Measurements from ENCODE around the gene RPL27.
A peak's percentile ranks its signal among the peaks of the same experiment; 100 is the strongest.
"Not testable (repeated sequence)": the region's sequence is repeated elsewhere in the genome, so short reads cannot be mapped to it uniquely, and the experiment has no call there.

Gene RPL27

DNA sequence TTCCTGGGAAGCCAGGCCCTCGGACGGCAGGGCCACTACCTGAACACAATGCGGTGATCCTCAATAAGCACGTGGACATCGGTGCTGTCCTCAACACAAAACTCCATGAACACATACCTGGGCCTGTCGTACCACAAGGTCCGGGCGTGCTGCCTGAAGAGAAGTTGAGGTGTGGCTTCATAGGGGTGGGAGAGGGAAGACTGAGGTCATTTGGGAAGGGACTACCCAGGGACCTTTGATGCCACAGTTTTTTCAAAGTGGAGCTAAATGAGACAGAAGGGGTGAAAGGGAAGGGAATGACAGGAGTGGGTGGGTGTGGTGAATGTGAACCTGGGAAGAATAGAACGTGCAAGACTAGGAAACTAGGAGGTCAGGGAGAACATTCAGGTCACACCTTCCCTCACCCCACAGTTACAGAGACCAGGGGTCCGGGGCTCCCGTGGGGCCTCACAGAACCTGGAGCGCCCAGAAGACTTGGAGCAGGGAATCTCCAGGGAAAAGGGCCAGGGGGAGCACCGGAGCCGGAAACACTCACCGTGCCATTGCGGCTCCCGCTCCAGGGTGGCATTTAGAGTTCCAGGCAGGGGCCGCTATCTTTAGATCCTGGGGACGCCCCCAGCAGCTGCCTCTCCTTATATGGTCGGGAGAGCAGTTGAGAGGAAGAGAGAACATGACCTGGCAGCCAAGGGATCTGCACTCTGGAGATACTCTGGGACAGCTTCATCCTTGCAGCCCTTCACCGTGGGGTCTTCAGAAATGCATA is 18.5 kb upstream of the RPL27 start, which contains the start of gene PTGES3L:
TSS of gene PTGES3L (minus strand) at position 570 of the 763 bp plus-strand sequence. CDS start at position 543, 27 bp downstream.
- Histone ChIP-seq H3K9me3 (ENCODE audit: control insufficient read depth, insufficient read depth, low read length) (no peaks in the 10 kb centered on the region), H3K4me3 (ENCODE audit: low read depth, low read length) (peak within 1 kb of the TSS; percentile 77), H3K4me1 (ENCODE audit: control insufficient read depth, insufficient read depth, low read length) (0 out of 2 replicates have a peak, but pooled peaks cover 7% of the 10 kb centered on the region), H3K36me3 (ENCODE audit: control insufficient read depth, insufficient read depth, low read length) (peaks cover 5% of the 10 kb centered on the region; the same call in 1 of the 2 replicates), H3K27me3 (ENCODE audit: control insufficient read depth, insufficient read depth, low read length) (no peaks in the 10 kb centered on the region), H3K27ac (ENCODE audit: low read depth, low read length) (peak within 1 kb of the TSS; percentile 94), H3K9ac (ENCODE audit: low read depth, low read length) (peak within 1 kb of the TSS; percentile 77)

GRCh38 chr17:42980274-42980765 is 17.9 kb upstream of the RPL27 start, which contains the start of gene RUNDC1:
Gene RUNDC1, plus strand, starts transcription at chr17:42980565. Its CDS starts 12 bp downstream, at chr17:42980577.
- Histone ChIP-seq H3K27ac (ENCODE audit: low read depth, low read length) (peak within 1 kb of the TSS; percentile 94), H3K9me3 (ENCODE audit: control insufficient read depth, insufficient read depth, low read length) (no peaks in the 10 kb centered on the region), H3K36me3 (ENCODE audit: control insufficient read depth, insufficient read depth, low read length) (peaks cover 10% of the 10 kb centered on the region; the same call in 1 of the 2 replicates), H3K27me3 (ENCODE audit: control insufficient read depth, insufficient read depth, low read length) (no peaks in the 10 kb centered on the region), H3K4me3 (ENCODE audit: low read depth, low read length) (peak within 1 kb of the TSS; percentile 77), H3K4me1 (ENCODE audit: control insufficient read depth, insufficient read depth, low read length) (0 out of 2 replicates have a peak, but pooled peaks cover 7% of the 10 kb centered on the region), H3K9ac (ENCODE audit: low read depth, low read length) (peak within 1 kb of the TSS; percentile 77)

- peak overlapping the region; percentile 94 for H3K27ac ChIP-seq (ENCODE audit: low read depth, low read length)
- H3K9me3 ChIP-seq (ENCODE audit: control insufficient read depth, insufficient read depth, low read length) = no peaks in the 10 kb centered on the region
- H3K27me3 ChIP-seq (ENCODE audit: control insufficient read depth, insufficient read depth, low read length) = no peaks in the 10 kb centered on the region
- H3K4me1 ChIP-seq (ENCODE audit: control insufficient read depth, insufficient read depth, low read length) = 0 out of 2 replicates have a peak, but pooled peaks cover 7% of the 10 kb centered on the region
- peak overlapping the region; percentile 77 for H3K4me3 ChIP-seq (ENCODE audit: low read depth, low read length)
- peaks cover 10% of the 10 kb centered on the region; the same call in 1 of the 2 replicates for H3K36me3 ChIP-seq (ENCODE audit: control insufficient read depth, insufficient read depth, low read length)
- H3K9ac ChIP-seq (ENCODE audit: low read depth, low read length) = peak overlapping the region; percentile 77
These were observed 17.3 kb upstream of the RPL27 start for GRCh38 chr17:42980766-42981397.

GRCh38 chr17:42982266-42982665 is 16.0 kb upstream of the RPL27 start:
- H3K27me3 ChIP-seq (ENCODE audit: control insufficient read depth, insufficient read depth, low read length) = no peaks in the 10 kb centered on the region
- no peak overlapping the region for H3K4me3 ChIP-seq (ENCODE audit: low read depth, low read length)
- 0 out of 2 replicates have a peak, but pooled peaks cover 7% of the 10 kb centered on the region for H3K4me1 ChIP-seq (ENCODE audit: control insufficient read depth, insufficient read depth, low read length)
- H3K36me3 ChIP-seq (ENCODE audit: control insufficient read depth, insufficient read depth, low read length) = peaks cover 17% of the 10 kb centered on the region
- H3K9ac ChIP-seq (ENCODE audit: low read depth, low read length) = no peak overlapping the region
- H3K27ac ChIP-seq (ENCODE audit: low read depth, low read length) = no peak overlapping the region
- H3K9me3 ChIP-seq (ENCODE audit: control insufficient read depth, insufficient read depth, low read length) = no peaks in the 10 kb centered on the region

DNA sequence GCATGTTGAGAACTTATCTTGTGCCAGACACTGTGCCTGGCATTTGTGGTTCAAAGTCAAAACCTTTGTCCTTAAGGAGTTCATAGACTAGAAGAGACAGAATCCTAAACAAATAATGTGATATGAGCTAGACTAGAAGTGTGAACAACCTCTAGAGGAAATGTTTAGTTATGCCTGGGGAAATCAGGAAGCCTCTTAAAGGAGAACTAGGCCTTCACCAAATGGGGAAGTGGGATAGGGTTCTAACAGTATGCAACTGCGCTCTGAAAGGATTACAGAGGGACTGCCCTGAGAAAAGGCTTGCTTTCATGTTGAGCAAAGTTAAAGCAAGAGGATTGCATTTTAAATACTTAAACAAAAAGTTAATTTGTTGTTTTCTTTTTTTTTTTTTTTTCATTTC is 13.0 kb upstream of the RPL27 start:
- Histone ChIP-seq H3K27ac (ENCODE audit: low read depth, low read length) (no peak overlapping the region), H3K4me3 (ENCODE audit: low read depth, low read length) (no peak overlapping the region), H3K27me3 (ENCODE audit: control insufficient read depth, insufficient read depth, low read length) (no peaks in the 10 kb centered on the region), H3K9me3 (ENCODE audit: control insufficient read depth, insufficient read depth, low read length) (no peaks in the 10 kb centered on the region), H3K36me3 (ENCODE audit: control insufficient read depth, insufficient read depth, low read length) (peaks cover 46% of the 10 kb centered on the region), H3K9ac (ENCODE audit: low read depth, low read length) (no peak overlapping the region), H3K4me1 (ENCODE audit: control insufficient read depth, insufficient read depth, low read length) (0 out of 2 replicates have a peak, but pooled peaks cover 7% of the 10 kb centered on the region)

GRCh38 chr17:42989141-42989540 is 9.1 kb upstream of the RPL27 start:
- Histone ChIP-seq H3K27me3 (ENCODE audit: control insufficient read depth, insufficient read depth, low read length) (no peaks in the 10 kb centered on the region), H3K4me1 (ENCODE audit: control insufficient read depth, insufficient read depth, low read length) (no peaks in the 10 kb centered on the region), H3K9ac (ENCODE audit: low read depth, low read length) (no peak overlapping the region), H3K27ac (ENCODE audit: low read depth, low read length) (no peak overlapping the region), H3K36me3 (ENCODE audit: control insufficient read depth, insufficient read depth, low read length) (peaks cover 70% of the 10 kb centered on the region), H3K9me3 (ENCODE audit: control insufficient read depth, insufficient read depth, low read length) (no peaks in the 10 kb centered on the region), H3K4me3 (ENCODE audit: low read depth, low read length) (no peak overlapping the region)

GRCh38 chr17:42989726-42990652 is 8.2 kb upstream of the RPL27 start:
- no peak overlapping the region for H3K9ac ChIP-seq (ENCODE audit: low read depth, low read length)
- H3K4me3 ChIP-seq (ENCODE audit: low read depth, low read length) = no peak overlapping the region
- H3K27me3 ChIP-seq (ENCODE audit: control insufficient read depth, insufficient read depth, low read length) = no peaks in the 10 kb centered on the region
- H3K36me3 ChIP-seq (ENCODE audit: control insufficient read depth, insufficient read depth, low read length) = peaks cover 67% of the 10 kb centered on the region
- H3K4me1 ChIP-seq (ENCODE audit: control insufficient read depth, insufficient read depth, low read length) = no peaks in the 10 kb centered on the region
- no peak overlapping the region for H3K27ac ChIP-seq (ENCODE audit: low read depth, low read length)
- no peaks in the 10 kb centered on the region for H3K9me3 ChIP-seq (ENCODE audit: control insufficient read depth, insufficient read depth, low read length)

DNA sequence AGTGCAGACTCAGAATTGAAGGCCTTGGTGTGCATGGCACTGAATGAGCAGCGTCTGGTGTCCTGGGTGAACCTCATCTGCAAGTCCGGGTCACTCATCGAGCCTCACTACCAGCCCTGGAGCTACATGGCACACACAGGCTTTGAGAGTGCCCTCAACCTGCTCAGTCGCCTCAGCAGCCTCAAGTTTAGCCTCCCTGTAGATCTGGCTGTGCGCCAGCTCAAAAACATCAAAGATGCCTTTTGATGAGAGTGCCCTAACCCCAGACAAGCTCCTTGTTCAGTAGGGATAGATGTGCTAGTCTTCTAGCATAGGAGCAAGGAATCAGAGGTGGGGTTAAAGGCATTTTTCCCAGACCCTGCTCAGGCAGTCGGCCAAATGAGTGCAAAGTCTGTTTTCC is 6.7 kb upstream of the RPL27 start:
- H3K9me3 ChIP-seq (ENCODE audit: control insufficient read depth, insufficient read depth, low read length) = no peaks in the 10 kb centered on the region
- no peak overlapping the region for H3K27ac ChIP-seq (ENCODE audit: low read depth, low read length)
- H3K36me3 ChIP-seq (ENCODE audit: control insufficient read depth, insufficient read depth, low read length) = peaks cover 65% of the 10 kb centered on the region
- H3K9ac ChIP-seq (ENCODE audit: low read depth, low read length) = no peak overlapping the region
- no peaks in the 10 kb centered on the region for H3K4me1 ChIP-seq (ENCODE audit: control insufficient read depth, insufficient read depth, low read length)
- no peak overlapping the region for H3K4me3 ChIP-seq (ENCODE audit: low read depth, low read length)
- H3K27me3 ChIP-seq (ENCODE audit: control insufficient read depth, insufficient read depth, low read length) = no peaks in the 10 kb centered on the region

DNA sequence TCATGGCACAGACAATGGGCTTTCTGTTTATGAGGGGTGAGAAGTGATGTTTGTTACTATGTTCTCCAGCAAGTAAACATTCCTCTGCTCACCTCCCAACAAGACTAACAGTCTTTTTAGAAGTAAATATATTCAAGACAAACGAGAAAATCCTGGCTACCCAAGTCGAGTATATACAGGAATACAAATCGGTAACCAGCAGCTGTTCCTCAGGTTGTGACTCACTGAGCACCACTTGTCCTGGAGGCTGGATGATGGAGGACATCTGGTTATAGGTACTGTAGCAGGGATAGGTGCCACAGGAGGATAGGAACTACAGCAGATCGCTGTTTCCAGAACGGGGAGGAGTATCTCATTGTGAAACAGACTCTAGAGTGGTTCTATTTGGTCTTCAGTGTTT is 5.3 kb upstream of the RPL27 start:
- peaks cover 6% of the 10 kb centered on the region; the same call in 1 of the 2 replicates for H3K4me1 ChIP-seq (ENCODE audit: control insufficient read depth, insufficient read depth, low read length)
- H3K27me3 ChIP-seq (ENCODE audit: control insufficient read depth, insufficient read depth, low read length) = no peaks in the 10 kb centered on the region
- H3K9me3 ChIP-seq (ENCODE audit: control insufficient read depth, insufficient read depth, low read length) = no peaks in the 10 kb centered on the region
- peaks cover 52% of the 10 kb centered on the region for H3K36me3 ChIP-seq (ENCODE audit: control insufficient read depth, insufficient read depth, low read length)
- H3K4me3 ChIP-seq (ENCODE audit: low read depth, low read length) = no peak overlapping the region
- no peak overlapping the region for H3K9ac ChIP-seq (ENCODE audit: low read depth, low read length)
- no peak overlapping the region for H3K27ac ChIP-seq (ENCODE audit: low read depth, low read length)

GRCh38 chr17:42993913-42994312 is 4.3 kb upstream of the RPL27 start:
- H3K27ac ChIP-seq (ENCODE audit: low read depth, low read length); H3K27me3 ChIP-seq (ENCODE audit: control insufficient read depth, insufficient read depth, low read length); H3K9ac ChIP-seq (ENCODE audit: low read depth, low read length); H3K4me1 ChIP-seq (ENCODE audit: control insufficient read depth, insufficient read depth, low read length); H3K9me3 ChIP-seq (ENCODE audit: control insufficient read depth, insufficient read depth, low read length); H3K4me3 ChIP-seq (ENCODE audit: low read depth, low read length): not testable (repeated sequence)
- H3K36me3 ChIP-seq (ENCODE audit: control insufficient read depth, insufficient read depth, low read length) = peaks cover 42% of the 10 kb centered on the region
